OCI-M2 (cell line): ENCODE measurements around the gene RAD51.

Experiments
- DNase-seq: peaks from one replicate; lab custom pipeline; 2025; ENCODE audit not compliant: unreplicated experiment; lab: John Stamatoyannopoulos, UW

The RAD51 gene

DNA sequence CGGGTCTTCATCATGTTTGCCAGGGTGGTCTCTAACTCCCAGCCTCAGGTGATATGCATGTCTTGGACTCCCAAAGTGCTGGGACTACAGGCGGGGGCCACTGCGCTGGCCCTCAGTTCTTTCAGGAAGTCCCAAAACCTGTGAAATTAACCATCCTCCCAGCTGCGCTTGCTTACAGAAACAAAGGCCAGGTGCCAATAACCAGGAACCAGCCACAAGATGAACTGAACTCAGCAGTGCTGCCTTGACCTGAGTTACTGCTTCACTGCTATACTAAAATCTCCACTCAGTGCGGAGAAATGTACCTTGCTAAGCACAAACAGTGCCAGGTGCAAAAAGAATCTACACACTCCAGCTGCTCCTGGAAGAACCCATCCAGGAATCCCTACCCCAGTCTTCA is 65.0 kb downstream of the RAD51 start:
- no peak for DNase-seq

DNA sequence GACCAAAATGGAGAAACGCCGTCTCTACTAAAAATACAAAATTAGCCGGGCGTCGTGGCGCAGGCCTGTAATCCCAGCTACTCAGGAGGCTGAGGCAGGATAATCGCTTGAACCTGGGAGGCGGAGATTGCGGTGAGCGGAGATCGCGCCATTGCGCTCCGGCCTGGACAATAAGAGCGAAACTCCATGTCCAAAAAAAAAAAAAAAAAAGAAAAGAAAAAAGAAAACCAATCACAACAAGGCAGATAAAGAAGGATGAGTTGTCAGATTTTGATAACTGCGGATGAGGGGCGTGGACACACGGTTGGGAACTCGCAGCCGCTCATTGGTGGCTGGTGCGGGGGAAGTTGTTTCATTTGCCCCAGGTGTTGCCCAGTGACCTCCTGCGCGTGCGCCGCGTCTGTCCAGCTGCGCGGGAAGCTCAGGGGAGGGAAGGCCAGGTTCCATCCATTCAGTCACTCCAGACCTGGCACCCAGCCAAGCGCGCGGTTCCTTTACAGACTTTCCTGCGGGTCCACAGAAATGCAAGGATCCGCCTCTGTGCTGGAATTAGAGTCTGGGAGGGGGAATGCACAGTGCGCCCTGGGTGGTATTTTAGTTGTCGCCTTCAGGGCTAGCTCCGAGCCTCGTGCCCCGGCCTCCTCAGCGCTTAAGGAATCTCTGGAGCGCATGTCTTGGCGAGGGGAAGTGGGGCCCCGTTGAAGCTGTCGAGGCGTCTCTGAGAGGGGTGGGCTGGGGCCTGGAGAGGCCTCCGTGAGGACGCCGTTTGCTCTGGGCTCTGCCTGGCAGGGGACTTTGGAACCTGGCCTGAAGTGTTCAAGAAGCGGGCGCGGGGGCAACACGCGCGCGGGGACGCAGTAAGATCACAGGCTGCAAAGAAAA is 68.2 kb downstream of the RAD51 start:
- DNase-seq: no peak

GRCh38 chr15:40763801-40764628 is 69.0 kb downstream of the RAD51 start, which contains the start of gene GCHFR:
GCHFR (plus strand) TSS chr15:40764068; CDS start chr15:40764181, 113 bp downstream.
- no peak for DNase-seq

DNA sequence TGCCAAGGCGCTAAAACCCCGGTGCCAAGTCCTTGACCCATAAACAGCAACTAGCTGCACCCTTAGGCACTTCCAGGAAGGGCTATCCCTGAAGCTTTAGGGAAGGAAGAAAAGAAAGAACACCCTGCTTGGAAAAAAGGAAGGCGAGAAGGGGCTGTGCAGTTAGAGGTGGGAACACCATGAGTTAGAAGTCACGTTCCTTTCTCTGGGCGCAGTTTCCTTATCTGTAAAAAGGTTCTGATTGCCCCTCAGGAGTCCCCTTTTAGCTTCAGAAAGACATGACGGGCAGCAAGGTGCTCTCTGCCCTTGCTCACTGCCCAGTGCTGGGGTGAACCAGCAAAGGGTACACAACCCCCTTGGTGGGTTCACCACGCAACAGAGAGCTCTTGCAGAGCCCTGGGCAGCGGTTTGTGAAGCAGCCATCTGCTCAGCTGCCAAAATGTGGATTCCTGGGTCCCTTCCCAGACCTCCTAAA is 69.7 kb downstream of the RAD51 start:
- no peak for DNase-seq

DNA sequence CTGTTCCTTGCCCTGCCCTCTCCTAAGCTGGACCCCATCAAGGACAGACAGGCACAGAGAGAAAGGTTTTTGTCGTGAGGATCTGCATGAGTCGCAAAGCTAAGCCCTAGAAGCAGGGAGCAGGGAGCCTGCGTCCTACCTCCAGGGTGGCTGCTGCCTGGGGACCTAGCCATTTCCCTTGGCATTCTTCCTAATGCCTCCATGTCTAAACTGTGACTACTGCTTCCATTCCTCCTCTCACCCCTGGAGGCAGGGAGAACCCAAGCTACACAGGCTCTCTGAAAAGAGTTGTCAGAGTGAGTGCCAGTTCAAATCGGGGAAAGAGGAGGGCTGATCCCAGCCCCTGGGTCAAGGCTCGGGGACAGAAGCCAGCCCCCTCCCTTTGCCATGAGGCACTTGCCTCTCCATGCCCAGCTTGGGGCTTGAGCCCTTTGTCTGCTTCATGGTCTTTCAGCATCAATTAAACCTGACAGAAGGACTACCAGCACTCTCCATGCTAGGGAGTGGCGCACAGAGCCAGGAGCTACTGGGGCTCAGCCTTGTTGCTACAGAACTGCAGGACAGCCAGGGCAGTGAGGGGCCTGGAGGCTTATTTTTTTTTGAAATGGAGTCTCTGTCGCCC is 71.3 kb downstream of the RAD51 start:
- no peak for DNase-seq

DNA sequence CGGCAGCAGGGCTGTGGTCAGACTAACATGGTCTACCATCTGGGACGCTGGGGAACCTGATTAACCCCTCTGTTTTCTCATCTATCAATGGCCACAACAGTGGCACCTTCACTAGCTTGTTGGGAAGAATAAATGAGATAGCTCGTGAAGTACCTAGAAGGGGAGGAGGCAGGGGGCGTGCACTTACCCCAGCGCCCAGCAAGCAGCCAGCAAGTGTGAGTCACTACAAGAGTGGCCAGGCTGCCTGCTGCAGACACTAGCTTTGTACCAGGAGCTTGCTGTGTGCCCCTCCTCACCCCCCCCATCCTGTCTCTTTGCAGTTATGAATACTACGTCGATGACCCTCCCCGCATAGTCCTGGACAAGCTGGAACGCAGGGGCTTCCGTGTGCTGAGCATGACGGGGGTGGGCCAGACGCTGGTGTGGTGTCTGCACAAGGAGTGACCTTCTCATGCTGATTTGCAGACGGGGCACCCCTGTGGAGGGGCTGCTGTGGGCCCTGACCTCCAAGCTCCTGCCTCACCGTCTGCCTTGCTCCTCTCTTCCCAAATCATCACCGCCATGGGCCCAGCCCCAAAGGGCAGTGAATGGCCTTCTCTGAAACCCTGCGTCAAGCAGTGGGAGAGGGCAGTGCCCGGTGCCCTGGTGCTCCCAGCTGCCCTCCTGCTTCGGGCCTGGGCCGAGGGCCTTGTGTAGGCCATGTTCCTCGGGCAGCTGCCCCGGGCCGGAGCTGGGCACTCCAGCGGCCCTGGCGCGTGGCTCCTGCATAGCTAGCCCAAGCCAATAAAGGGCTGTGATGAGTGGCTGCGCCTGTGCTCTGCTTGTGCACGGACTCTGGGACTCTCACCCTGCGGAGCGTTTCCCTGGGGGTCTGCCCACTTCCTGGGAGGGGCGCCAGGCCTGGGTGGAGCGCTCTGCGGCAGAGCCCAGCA is 72.2 kb downstream of the RAD51 start:
- DNase-seq: no peak

DNA sequence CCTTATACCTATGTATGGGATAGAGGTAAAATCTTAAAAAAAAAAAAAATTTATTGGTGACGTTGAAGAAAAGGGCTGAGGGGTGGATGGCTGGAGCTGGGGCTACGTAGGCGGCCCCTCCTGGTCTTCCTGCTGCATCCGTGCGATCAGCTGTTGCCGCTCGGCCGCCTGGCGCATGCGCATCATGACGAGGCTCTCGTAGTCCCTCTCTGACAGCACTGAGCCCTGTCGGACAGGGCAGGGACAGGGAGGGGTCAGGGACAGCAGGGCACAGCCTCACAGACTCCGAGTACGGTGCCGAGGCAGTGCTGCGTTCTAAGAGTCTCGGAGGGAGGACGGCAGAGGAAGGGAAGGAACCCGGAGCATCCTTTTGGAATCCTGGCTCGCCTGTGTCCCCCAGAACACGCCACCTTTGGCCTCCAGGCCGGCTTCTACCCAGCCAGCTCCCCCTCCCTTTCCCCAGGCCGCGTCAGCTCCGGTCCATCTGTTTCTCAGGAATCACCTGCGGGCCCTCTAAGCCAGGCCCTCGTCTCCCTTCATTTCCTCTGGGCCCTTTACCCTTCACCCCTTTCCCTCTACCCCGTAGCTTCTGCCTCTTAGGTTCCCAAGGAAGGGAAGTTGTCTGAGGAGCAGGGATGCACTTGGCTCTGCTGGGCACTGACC is 73.0 kb downstream of the RAD51 start:
- DNase-seq: no peak

- DNase-seq: no peak
These were observed 73.7 kb downstream of the RAD51 start for GRCh38 chr15:40768521-40769273.

DNA sequence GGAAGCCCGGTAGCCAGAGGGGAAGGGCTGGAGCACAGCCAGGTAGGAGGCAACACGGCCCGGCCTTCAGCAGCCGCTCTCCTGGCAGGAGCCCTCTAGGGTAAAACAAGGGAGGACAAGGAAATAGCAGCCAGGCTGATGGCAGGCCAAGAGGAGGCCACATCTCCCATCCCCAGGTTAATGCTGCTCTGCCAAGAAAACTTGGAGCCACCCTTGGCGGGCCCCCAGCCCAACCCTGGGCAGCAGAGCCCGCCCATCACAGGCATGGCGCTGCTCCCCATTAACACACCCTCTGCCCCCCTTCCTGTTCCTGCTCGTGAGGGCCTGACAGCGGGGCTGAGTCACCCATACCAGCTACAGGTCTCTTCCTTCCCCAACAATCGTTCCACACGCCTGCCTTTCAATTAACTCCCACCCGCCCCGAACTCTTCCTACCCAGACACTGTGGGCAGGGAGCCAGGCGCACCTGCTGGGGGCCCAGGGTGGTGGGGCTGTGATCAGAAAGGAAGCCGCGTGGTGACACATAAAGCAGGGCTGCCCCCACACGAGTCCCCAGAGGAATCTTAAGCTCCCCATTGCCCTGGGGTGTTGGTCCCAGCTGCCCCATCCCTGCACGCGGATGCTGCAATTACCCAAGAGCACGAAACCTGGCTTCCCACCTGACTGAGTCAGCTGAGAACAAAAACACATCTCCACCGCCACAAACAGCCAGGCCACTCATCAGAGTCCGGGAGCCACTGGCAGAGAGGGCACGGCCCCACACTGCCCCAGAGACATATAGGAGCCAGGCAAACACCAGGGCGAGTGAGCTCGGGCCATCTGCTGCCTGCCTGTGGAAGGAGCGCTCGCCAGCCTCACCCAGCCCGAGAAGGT is 74.5 kb downstream of the RAD51 start, which contains the start of gene C15orf62:
C15orf62 (plus strand) TSS at position 707 of the 873 bp plus-strand sequence. CDS start 516 bp downstream, outside the sequence.
- no peak for DNase-seq

DNA sequence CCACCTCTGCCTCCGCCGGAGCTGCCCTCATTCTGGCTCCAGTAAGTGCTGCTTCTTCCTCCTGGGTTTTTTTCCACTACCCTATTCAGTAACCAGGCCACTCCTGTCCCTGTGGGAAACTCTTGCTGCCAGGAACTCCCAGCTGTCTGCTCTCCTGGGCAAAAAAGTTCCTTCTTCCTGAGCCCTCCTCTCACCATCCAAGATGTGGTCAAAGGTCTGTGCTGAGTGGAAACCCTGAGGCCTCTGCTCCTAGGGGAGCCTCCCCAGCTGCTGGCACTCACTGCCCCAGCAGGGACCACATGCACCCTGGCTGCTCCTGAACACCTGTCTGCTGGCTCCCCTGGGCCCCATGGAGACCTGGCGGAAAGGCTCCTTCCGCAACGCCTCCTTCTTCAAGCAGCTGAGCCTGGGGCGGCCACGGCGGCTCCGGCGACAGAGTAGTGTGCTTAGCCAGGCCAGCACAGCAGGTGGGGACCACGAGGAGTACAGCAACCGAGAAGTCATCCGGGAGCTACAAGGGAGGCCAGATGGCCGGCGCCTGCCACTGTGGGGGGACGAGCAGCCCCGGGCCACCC is 75.3 kb downstream of the RAD51 start:
- no peak for DNase-seq

DNA sequence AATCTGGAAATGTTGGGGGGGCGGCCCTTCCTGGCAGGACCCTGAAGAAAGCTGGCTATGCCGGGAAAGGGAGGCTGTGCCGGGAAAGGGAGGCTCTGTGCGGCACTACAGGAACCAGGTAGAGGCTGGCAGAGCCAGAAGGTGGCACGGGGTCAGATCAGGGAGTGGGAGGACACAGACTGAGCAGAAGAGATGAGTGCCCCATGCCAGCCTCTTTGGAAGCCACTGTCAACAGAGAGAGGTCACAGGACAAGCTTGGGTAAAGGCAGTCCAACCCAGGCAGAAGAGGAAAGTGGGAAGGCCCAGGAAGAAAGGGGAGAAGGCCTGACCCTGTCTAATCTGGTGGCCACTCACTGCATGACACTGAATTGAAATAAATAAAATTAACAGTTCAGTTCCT is 76.3 kb downstream of the RAD51 start:
- DNase-seq: no peak

GRCh38 chr15:40772014-40772413 is 77.0 kb downstream of the RAD51 start:
- DNase-seq: no peak

GRCh38 chr15:40773496-40773895 is 78.5 kb downstream of the RAD51 start:
- DNase-seq: no peak

DNA sequence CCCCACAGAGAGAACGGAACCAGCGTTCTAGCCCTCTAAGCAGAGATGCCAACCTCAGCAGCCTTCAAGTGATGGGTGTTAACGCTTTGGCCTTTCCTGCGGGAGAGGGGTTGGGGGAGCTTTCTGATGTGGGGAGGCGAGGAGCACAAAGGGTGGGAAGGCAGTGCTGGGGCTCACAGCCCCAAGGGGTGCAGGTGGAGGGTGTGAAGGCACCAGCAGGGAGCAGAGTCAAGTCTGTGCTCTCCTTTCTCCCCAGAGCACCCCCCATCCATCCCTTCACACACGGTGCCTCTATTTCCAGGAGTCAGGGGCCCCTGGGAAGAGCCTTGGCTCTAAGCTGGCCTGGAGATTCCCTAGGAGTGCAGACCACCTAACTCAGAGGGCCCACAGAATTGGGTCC is 78.9 kb downstream of the RAD51 start:
- DNase-seq: no peak

- DNase-seq: no peak
These were observed 80.0 kb downstream of the RAD51 start for GRCh38 chr15:40775007-40775406.

GRCh38 chr15:40775740-40776536 is 81.0 kb downstream of the RAD51 start:
- no peak for DNase-seq
